A549 (cell line): Measurements from ENCODE around the gene UNC5B.

Source experiments
- JUN ChIP-seq, 2 experiments: fragments of >200 bp; sonication (Bioruptor Twin); formaldehyde crosslinking; IDR thresholded peaks; 2 replicates in 1 of 2; 3 replicates in 1 of 2; pipeline ENCODE4 v1.6.1; 2016 to 2017
- MAZ ChIP-seq: fragments of 150-350 bp; IDR thresholded peaks from 2 replicates; pipeline ENCODE4 v1.6.1; 2014; ENCODE audit warnings: antibody characterized with exemption, low read depth, low read length, borderline replicate concordance
- POLR2A ChIP-seq: IDR thresholded peaks from 2 replicates; pipeline ENCODE4 v1.6.1; 2012; ENCODE audit warnings: mild to moderate bottlenecking, low read length

GRCh38 chr10:71292624-71293445 lies 80.5 kb downstream of the UNC5B start:
- TF ChIP-seq POLR2A (no peak), JUN (IDR thresholded peaks at IDR 0.05) (no peak), MAZ (no peak)
